Measurements from ENCODE around the gene CHPF2.

DNA sequence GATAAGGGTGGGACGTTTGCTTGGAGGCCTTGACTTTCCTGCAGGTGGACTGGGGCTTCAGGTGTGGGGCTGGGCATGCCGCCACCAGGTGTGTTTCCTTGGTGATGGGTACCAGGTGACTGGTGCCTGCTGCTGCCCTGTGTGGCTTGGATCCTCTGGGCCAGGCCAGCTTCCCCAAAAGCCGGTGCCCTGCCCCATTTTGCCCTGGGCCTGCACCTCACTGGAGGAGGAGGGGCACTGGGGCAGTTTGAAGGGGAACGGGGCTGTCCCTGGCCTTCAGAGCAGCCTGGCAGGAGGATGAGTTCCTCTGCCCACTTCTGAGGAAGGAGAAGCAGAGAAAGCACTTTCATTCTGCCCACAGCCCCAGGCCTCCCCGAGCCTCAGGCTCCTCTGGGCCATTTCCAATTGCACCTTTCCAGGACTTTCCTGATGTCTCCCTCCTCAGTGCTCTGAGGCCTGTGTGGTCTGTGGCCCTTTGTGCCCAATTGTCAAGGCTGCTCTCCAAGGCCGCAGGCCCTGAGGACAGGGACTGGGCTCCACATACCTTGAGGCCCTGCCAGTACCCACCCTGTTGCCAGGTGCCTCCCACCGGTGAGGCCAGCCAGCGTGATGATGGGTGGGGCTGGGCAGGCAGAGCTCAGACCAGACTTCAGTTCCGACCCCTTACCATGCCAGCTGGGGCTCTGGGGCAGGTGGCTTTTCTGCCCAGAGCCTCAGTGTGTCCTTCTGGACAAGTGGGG lies 41.5 kb downstream of the CHPF2 start:
- TF ChIP-seq, protein P1, sequence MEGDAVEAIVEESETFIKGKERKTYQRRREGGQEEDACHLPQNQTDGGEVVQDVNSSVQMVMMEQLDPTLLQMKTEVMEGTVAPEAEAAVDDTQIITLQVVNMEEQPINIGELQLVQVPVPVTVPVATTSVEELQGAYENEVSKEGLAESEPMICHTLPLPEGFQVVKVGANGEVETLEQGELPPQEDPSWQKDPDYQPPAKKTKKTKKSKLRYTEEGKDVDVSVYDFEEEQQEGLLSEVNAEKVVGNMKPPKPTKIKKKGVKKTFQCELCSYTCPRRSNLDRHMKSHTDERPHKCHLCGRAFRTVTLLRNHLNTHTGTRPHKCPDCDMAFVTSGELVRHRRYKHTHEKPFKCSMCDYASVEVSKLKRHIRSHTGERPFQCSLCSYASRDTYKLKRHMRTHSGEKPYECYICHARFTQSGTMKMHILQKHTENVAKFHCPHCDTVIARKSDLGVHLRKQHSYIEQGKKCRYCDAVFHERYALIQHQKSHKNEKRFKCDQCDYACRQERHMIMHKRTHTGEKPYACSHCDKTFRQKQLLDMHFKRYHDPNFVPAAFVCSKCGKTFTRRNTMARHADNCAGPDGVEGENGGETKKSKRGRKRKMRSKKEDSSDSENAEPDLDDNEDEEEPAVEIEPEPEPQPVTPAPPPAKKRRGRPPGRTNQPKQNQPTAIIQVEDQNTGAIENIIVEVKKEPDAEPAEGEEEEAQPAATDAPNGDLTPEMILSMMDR (IDR thresholded peaks at IDR 0.05 in 2 of 3, conservative IDR thresholded peaks at IDR 0.05 in 1 of 3; ENCODE audit: borderline replicate concordance in 1 of 3, insufficient read depth in 1 of 3, low read depth in 2 of 3, low read length in 2 of 3): no peak
- TF ChIP-seq EZH2 (IDR thresholded peaks at IDR 0.05): no peak
- TF ChIP-seq POLR2AphosphoS5 (IDR thresholded peaks at IDR 0.05; ENCODE audit: low read depth, low read length): no peak
- no peak for TF ChIP-seq SP1 (IDR thresholded peaks at IDR 0.05; ENCODE audit: low read depth)
- TF ChIP-seq POLR2A (IDR thresholded peaks at IDR 0.05; ENCODE audit: borderline replicate concordance, extremely low read depth, insufficient read depth, insufficient read length): no peak

Data from HCT116 (cell line).